Naive thymus-derived CD8-positive, alpha-beta T cell (primary cell): ENCODE measurements around the gene TMEM184B. TPM values are rescaled to one million over a fixed set of nuclear protein-coding genes. Genes with fewer than 3 reads are reported as not detected.
"Not testable (repeated sequence)": the region's sequence is repeated elsewhere in the genome, so short reads cannot be mapped to it uniquely, and the experiment has no call there.

Experiments used
- ATAC-seq, 2 donors: fragments of 150-1000 bp; cut with Tn5 transposase in 1 of 2; sonication (Bioruptor Pico), chemical (Tn5 transposase) in 1 of 2; 1 replicate in 1 of 2; 2 replicates in 1 of 2; pipeline ENCODE4 v1.10.0; 2021; ENCODE audit warnings: mild to moderate bottlenecking in 2 of 2, moderate library complexity in 2 of 2
- POLR2A ChIA-PET: fragments of 350-600 bp; sonication (Branson Sonifier 250); formaldehyde crosslinking; loops from one replicate; lab custom pipeline; 2021; ENCODE audit warnings: antibody characterized with exemption; lab: Charles Lee
- DNase-seq, 10 donors: peaks; one replicate each; pipeline versions ENCODE4 v3.0.0 to v3.0.0-alpha.2; 2020 to 2022
- H3K27ac Mint-ChIP-seq, 10 donors: one replicate each; pipeline ENCODE4 v1.8.0; 2020 to 2022; ENCODE audit warnings: mild to moderate bottlenecking in 10 of 10, mixed read lengths in 10 of 10, moderate library complexity in 4 of 10, inconsistent platforms in 1 of 10
- H3K27me3 Mint-ChIP-seq, 5 donors: one replicate each; pipeline ENCODE4 v1.8.0; 2021 to 2022; ENCODE audit warnings: mixed read lengths in 5 of 5
- H3K36me3 Mint-ChIP-seq, 3 donors: one replicate each; pipeline ENCODE4 v1.8.0; 2020 to 2022; ENCODE audit warnings: mixed read lengths in 3 of 3, mild to moderate bottlenecking in 2 of 3, inconsistent platforms in 1 of 3
- H3K4me1 Mint-ChIP-seq, 4 donors: one replicate each; pipeline ENCODE4 v1.8.0; 2021 to 2022; ENCODE audit warnings: mixed read lengths in 4 of 4
- H3K4me3 Mint-ChIP-seq, 10 donors: one replicate each; pipeline ENCODE4 v1.8.0; 2020 to 2022; ENCODE audit warnings: mild to moderate bottlenecking in 10 of 10, mixed read lengths in 10 of 10, moderate library complexity in 6 of 10, inconsistent platforms in 1 of 10
- H3K9me3 Mint-ChIP-seq, 9 donors: one replicate each; pipeline ENCODE4 v1.8.0; 2020 to 2022; ENCODE audit warnings: mixed read lengths in 9 of 9, mild to moderate bottlenecking in 3 of 9, inconsistent platforms in 1 of 9, moderate library complexity in 1 of 9
- polyA plus RNA-seq, 3 donors: library from polyadenylated mRNA; unstranded; fragments of 300-500 nt; fragmentation: Illumina TruSeq; gene quantifications; one replicate each; pipeline ENCODE4 v1.2.3, GENCODE V29; 2021
- total RNA-seq, 8 experiments: library from RNA in 2 of 8; stranded (reverse) in 2 of 8; gene quantifications; one replicate each; pipeline ENCODE4 v1.2.3 and lab custom pipeline; 2021 to 2026

The TMEM184B gene
- total and polyA plus RNA-seq, 5 experiments from 2014 or later = 5.1 to 26.8 (median 13.0) TPM

DNA sequence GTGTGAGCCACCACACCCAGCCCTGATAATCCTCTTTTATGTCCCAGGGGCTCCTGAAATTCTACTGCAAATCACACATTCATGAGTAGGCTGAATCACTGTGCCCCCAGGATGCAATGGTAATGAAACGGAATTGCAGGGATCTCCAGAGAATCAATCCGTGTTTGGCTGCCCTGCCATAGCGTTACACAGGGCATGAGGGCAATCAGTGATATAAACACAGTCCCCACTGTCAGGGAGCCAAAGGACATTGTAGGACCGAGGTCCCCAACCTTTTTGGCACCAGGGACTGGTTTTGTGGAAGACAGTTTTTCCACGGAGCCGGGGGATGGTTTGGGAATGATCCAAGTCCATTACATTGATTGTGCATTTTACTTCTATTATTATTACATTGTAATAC, 82.2 kb downstream of the TMEM184B start:
- Mint-ChIP-seq H3K4me3 (no peak overlapping the region), H3K36me3 (no peaks in the 10 kb centered on the region), H3K27me3 (peaks cover 0 to 6% (median 0%) of the 10 kb centered on the region in 5 donors), H3K27ac (no peak overlapping the region), H3K9me3 (no peaks in the 10 kb centered on the region), H3K4me1 (peaks cover 6 to 10% (median 10%) of the 10 kb centered on the region in 4 donors)
- DNase-seq (no peak), ATAC-seq (no peak)
- POLR2A ChIA-PET = interaction anchor here (1.2 kb wide), 1 partner anchor 10 kb away, joined by 3 read pairs; no protein-coding TSS in a partner anchor

DNA sequence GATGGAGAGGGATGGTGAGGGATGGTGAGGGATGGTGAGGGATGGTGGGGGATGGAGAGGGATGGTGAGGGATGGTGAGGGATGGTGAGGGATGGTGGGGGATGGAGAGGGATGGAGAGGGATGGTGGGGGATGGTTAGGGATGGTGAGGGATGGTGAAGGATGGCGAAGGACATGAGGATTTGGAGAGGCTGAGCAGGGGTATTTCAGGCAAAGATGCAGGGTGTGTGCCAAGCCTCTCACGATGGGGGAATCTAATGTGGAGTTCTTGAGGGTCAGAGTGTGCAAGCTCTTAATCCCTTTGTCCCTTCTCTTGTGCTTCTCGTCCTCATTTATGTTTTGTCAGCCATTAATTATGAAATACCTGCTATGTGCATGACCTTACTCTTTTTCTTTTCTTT, 83.7 kb downstream of the TMEM184B start:
- Mint-ChIP-seq H3K27me3 (peaks cover 0 to 6% (median 0%) of the 10 kb centered on the region in 5 donors), H3K36me3 (no peaks in the 10 kb centered on the region), H3K4me1 (peaks cover under 1 to 7% (median 5%) of the 10 kb centered on the region in 4 donors), H3K9me3 (no peaks in the 10 kb centered on the region), H3K27ac (no peak overlapping the region), H3K4me3 (no peak overlapping the region)
- ATAC-seq (no peak), DNase-seq (no peak)
- POLR2A ChIA-PET = no interaction called here

DNA sequence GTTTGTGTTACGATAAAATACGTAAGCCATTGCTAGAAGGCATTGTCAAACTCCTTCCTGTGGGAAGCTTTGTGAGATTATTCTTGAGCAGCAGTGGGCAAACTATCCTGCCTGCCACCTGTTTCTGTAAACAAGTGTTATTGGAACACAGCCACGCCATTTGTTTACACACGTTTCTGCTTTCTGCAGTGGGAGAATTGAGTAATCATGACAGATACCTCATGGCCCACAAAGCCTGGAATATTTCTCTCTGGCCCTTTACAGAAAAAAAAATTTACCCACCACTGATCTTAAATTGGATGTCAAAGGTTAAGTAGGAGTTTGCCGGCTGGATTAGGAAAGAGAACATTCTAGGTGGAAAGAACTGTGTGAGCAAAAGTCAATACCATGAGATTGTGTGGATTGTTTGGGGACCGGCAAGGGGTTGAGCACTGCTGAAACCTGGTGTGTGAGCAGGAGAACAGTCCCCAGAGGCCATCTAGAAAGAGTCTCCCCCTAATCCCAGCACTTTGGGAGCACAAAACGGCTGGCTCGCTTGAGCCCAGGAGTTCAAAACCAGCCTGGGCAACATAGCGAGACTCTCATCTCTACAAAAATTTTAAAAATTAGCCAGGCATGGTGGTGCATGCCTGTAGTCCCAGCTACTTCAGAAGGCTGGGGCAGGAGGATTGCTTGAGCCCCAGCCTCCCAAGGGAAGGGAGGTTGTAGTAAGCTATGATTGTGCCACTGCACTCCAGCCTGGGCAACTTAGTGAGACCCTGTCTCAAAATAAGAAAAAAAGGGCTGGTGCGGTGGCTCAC, 85.2 kb downstream of the TMEM184B start:
- no peaks in the 10 kb centered on the region for H3K9me3 Mint-ChIP-seq

DNA sequence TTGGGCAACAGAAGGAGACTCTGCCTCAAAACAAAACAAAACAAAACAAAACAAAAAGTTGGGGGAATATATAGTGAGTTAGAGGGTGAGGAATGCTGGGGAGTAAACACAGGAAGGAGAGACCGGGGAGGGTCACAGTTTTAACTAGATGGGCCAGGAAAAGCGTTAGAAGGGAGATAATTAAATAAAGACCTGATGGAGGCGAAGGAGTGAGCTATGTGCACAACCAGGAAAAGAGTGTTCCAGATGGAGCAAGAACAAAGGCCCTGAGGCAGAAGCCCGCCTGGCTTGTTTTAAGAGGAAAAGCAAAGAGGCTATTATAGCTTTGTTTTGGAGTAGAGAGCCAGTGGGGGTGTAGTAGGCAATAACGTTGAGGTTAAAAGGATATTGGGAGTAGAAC, 86.4 kb downstream of the TMEM184B start:
- no peak for ATAC-seq
- DNase-seq = no peak
- Mint-ChIP-seq H3K9me3 (no peaks in the 10 kb centered on the region), H3K4me1 (peaks cover 5 to 11% (median 9%) of the 10 kb centered on the region in 4 donors), H3K27me3 (no peaks in the 10 kb centered on the region), H3K27ac (peak overlapping the region in 1 of 10 donors; percentile 18), H3K4me3 (no peak overlapping the region), H3K36me3 (no peaks in the 10 kb centered on the region)
- POLR2A ChIA-PET = interaction anchor here (0.5 to 1.3 kb wide), 4 partner anchors 15 to 49 kb away, joined by 3 to 4 read pairs (median 3); no protein-coding TSS in a partner anchor

More for the DNA sequence above, 85.2 kb downstream of the TMEM184B start:
- POLR2A ChIA-PET = interaction anchor here (1.2 kb wide), 1 partner anchor 14 kb away, joined by 3 read pairs; no protein-coding TSS in a partner anchor
- peaks cover 0 to 7% (median 3%) of the 10 kb centered on the region in 4 donors for H3K4me1 Mint-ChIP-seq
- ATAC-seq (no peak), DNase-seq (no peak)
- H3K4me3 Mint-ChIP-seq = no peak overlapping the region
- H3K27ac Mint-ChIP-seq = no peak overlapping the region
- H3K36me3 Mint-ChIP-seq = no peaks in the 10 kb centered on the region
- H3K27me3 Mint-ChIP-seq = peaks cover 0 to 6% (median 0%) of the 10 kb centered on the region in 5 donors

DNA sequence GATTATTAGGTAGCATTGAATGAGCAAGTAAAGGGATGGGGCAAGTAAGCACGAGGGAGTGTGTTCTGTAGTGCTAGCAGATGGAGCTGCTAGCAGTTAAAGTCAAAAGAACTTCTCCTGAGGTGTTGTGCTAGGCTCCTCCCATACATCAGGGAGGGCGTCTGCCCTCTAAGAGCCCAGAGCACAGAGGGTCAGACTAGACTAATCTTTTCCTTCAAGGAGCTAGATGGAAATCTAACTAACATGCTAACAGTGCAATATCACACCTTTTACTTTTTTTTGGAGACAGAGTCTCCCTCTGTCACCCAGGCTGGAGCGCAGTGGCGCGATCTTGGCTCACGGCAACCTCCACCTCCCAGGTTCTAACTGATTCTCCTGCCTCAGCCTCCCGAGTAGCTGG, 88.0 kb downstream of the TMEM184B start:
- H3K27ac Mint-ChIP-seq = no peak overlapping the region
- H3K9me3 Mint-ChIP-seq = no peaks in the 10 kb centered on the region
- H3K4me1 Mint-ChIP-seq = peaks cover 20 to 28% (median 25%) of the 10 kb centered on the region in 4 donors
- peaks cover 0 to 2% (median 0%) of the 10 kb centered on the region in 3 donors for H3K36me3 Mint-ChIP-seq
- DNase-seq = peak in 1 of 10 donors; percentile 11
- POLR2A ChIA-PET = no interaction called here
- H3K4me3 Mint-ChIP-seq = no peak overlapping the region
- ATAC-seq = no peak
- H3K27me3 Mint-ChIP-seq = no peaks in the 10 kb centered on the region

DNA sequence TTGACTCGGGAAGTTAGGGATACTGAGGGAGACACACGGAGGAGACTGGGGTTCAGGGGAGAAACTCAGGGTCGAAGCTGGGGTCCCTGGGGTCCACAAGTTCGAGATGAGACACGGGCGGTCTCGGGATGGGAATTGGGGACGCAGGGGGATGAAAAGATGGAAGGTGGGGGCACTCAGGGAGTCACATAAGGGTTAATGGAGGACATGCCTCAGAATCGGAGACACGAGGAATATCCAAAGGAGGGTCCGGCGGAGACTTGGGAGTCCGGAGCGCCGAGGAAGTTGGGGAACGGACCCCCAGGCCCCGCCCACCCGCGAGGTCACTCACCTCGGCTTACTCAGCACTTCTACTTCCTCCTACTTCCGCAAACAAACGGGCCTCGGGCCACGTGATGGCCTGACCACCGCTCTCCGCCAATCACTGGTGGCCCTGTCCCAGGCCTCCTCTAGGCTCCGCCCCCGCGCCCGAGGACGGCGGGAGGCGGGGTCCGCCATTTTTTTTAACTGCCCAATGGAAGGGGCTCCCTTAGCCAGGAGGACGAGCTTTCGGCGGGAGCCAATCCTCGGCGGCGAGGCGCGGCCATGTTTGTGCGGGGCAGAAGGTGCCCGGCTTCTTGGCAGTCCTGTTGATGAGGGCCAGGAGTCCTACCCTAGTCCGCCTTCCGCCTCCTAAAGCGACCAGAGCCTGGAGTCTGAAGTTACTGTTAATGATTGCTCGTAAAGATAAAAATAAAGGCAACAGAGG, 91.2 kb downstream of the TMEM184B start, which contains the start of gene PLA2G6:
PLA2G6 (minus strand) TSS at position 378 of the 748 bp plus-strand sequence. CDS start 12,404 bp downstream, outside the sequence.
- POLR2A ChIA-PET = interaction anchor here (0.6 to 2.6 kb wide), 12 partner anchors 11 to 1161 kb away, joined by 3 to 24 read pairs (median 4); partner anchors contain the start of genes C22orf23, MAFF and POLR2F
- peak; percentile 88 to 94 for ATAC-seq
- peak; percentile 86 to 97 (median 92) for DNase-seq
- Mint-ChIP-seq H3K36me3 (peaks cover 0 to 8% (median 0%) of the 10 kb centered on the region in 3 donors), H3K9me3 (no peaks in the 10 kb centered on the region), H3K4me1 (peaks cover 26 to 50% (median 41%) of the 10 kb centered on the region in 4 donors), H3K27me3 (no peaks in the 10 kb centered on the region), H3K4me3 (peak within 1 kb of the TSS; percentile 85 to 98 (median 94)), H3K27ac (peak within 1 kb of the TSS; percentile 86 to 97 (median 92))

DNA sequence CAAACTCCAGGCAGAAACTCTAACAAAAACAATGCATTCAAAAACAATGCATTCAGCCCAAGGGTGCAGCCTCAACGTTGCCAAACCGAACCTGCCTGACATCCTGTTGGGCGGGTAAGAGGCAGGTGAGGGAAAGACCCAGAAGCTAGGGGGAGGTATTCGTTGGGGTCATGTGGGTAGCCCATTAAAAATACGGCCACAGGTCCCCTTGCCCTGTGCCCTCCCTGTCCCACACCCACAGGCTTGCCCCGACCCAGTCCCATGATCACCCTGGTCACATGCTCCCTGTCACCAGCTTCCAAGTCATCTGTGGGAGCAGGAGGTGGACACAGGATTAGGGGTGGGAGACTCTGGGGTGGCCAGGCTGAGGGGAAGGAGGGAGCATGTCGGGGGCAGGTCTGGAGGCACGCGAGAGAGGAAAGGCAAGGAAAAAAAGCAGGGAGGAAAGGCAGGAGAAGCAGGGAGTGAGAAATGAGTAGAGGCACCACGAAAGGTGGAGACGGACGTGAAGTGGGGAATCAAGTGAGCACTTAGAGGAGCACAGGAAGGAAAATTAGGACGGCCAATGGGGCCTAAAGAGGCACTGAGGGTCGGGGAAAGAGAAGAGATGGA, 91.9 kb downstream of the TMEM184B start:
- H3K27me3 Mint-ChIP-seq = no peaks in the 10 kb centered on the region
- no peaks in the 10 kb centered on the region for H3K9me3 Mint-ChIP-seq
- ATAC-seq (peak; percentile 31 to 65), DNase-seq (peak in 8 of 10 donors; percentile 14 to 71 (median 46))
- peak overlapping the region; percentile 85 to 98 (median 94) for H3K4me3 Mint-ChIP-seq
- POLR2A ChIA-PET = interaction anchor here (0.6 to 2.6 kb wide), 6 partner anchors 14 to 1162 kb away, joined by 3 to 24 read pairs (median 4); partner anchors contain the start of gene MAFF
- peak overlapping the region; percentile 86 to 97 (median 92) for H3K27ac Mint-ChIP-seq
- peaks cover 0 to 8% (median 0%) of the 10 kb centered on the region in 3 donors for H3K36me3 Mint-ChIP-seq
- peaks cover 26 to 57% (median 45%) of the 10 kb centered on the region in 4 donors for H3K4me1 Mint-ChIP-seq

DNA sequence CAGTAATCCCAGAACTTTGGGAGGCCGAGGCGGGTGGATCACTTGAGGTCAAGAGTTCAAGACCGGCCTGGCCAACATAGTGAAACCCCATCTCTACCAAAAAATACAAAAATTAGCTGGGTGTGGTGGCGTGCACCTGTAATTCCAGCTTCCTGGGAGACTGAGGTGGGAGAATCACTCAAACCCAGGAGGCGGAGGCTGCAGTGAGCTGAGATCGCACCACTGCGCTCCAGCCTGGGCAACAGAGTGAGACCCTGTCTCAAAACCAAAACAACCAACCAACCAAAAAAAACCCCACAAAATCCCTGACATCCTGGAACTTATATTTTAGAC, 94.2 kb downstream of the TMEM184B start:
- peak overlapping the region in 4 of 10 donors; percentile 67 to 82 (median 70) for H3K27ac Mint-ChIP-seq
- ATAC-seq = not testable (repeated sequence)
- POLR2A ChIA-PET = interaction anchor here (1.1 kb wide), 1 partner anchor 25 kb away, joined by 4 read pairs; no protein-coding TSS in a partner anchor

DNA sequence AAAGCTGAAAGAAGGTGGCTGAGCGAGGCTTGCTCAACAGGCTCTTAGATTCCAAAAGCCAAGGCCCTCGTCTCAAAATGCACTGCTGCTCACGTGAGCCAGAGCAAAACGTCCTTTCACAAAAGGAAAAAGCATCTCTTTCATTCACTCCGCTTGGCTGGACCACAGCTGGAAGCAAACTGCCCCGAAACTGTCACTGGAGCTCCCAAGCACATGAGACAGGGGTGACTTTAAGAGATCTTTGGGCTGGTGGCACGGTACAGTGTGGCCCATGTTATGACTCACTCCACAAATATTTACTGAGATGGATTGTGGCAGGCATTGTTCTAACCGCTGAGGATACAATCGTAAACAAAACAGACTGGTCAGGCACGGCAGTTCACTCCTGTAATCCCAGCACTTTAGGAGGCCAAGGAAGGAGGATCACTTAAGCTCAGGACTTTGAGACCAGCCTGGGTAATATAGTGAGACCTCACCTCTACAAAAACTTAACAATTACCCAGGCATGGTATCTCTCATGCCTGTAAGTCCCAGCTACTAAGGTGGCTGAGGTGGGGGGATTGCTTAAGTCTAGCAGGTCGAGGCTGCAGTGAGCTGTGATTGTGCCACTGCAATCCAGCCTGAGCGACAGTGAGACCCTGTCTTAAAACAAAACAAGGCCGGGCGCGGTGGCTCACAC, 94.7 kb downstream of the TMEM184B start:
- no peaks in the 10 kb centered on the region for H3K27me3 Mint-ChIP-seq
- peak overlapping the region in 4 of 10 donors; percentile 20 to 76 (median 61) for H3K27ac Mint-ChIP-seq
- ATAC-seq (no peak), DNase-seq (peak in 1 of 10 donors; percentile 14)
- H3K4me3 Mint-ChIP-seq = peak overlapping the region in 2 of 10 donors; percentile 10 to 15
- POLR2A ChIA-PET = interaction anchor here (0.6 kb wide), 1 partner anchor 260 kb away, joined by 5 read pairs; no protein-coding TSS in a partner anchor
- H3K4me1 Mint-ChIP-seq = peaks cover 38 to 74% (median 59%) of the 10 kb centered on the region in 4 donors
- peaks cover 0 to 8% (median 0%) of the 10 kb centered on the region in 3 donors for H3K36me3 Mint-ChIP-seq
- H3K9me3 Mint-ChIP-seq = no peaks in the 10 kb centered on the region

More for the DNA sequence above, 94.2 kb downstream of the TMEM184B start:
- not testable (repeated sequence) for H3K36me3 Mint-ChIP-seq, H3K4me3 Mint-ChIP-seq, H3K9me3 Mint-ChIP-seq, H3K27me3 Mint-ChIP-seq
- peak in 1 of 10 donors; percentile 3 for DNase-seq
- peaks cover 35 to 69% (median 56%) of the 10 kb centered on the region in 4 donors for H3K4me1 Mint-ChIP-seq

DNA sequence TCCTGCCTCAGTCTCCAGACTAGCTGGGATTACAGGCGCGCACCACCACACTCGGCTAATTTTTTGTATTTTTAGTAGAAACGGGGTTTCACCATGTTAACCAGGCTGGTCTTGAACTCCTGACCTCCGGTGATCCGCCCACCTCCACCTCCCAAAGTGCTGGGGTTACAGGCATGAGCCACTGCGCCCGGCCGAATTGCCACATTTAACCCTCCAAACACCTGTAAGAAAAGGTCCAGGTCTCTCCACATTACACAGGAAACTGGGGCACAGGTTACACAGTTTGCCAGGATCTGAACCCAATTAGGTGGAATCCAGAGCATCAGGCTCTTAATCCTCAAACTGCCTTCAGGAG, 95.3 kb downstream of the TMEM184B start:
- H3K4me3 Mint-ChIP-seq = peak overlapping the region in 1 of 10 donors; percentile 15
- DNase-seq = peak in 1 of 10 donors; percentile 36
- not testable (repeated sequence) for H3K27me3 Mint-ChIP-seq, H3K36me3 Mint-ChIP-seq, ATAC-seq, H3K9me3 Mint-ChIP-seq
- POLR2A ChIA-PET = interaction anchor here (0.6 kb wide), 1 partner anchor 260 kb away, joined by 5 read pairs; no protein-coding TSS in a partner anchor
- peak overlapping the region in 6 of 10 donors; percentile 19 to 89 (median 64) for H3K27ac Mint-ChIP-seq
- peaks cover 41 to 75% (median 63%) of the 10 kb centered on the region in 4 donors for H3K4me1 Mint-ChIP-seq

DNA sequence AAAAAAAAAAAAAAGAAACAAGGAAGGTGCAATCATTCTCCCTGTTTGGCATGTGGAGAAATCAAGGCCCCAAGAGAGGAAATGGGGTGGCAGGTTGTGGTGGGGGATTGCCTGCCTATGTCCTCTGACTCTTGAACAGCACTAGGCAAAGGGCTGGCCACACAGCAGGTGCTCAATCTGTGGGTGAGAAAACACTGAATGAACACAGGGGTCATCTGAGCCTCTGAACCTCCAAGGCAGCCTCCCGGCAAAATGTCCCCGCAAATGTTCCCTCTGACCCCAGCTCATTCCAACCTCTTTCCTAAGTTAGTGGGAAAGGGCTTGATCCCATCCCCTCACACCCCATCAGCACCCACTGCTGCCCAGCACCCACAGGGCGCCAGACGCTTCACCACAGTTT, 95.8 kb downstream of the TMEM184B start:
- H3K36me3 Mint-ChIP-seq = peaks cover 0 to 8% (median 0%) of the 10 kb centered on the region in 3 donors
- H3K27ac Mint-ChIP-seq = peak overlapping the region in 9 of 10 donors; percentile 50 to 89 (median 75)
- peaks cover 43 to 79% (median 66%) of the 10 kb centered on the region in 4 donors for H3K4me1 Mint-ChIP-seq
- peak in 2 of 10 donors; percentile 9 to 18 for DNase-seq
- no peaks in the 10 kb centered on the region for H3K9me3 Mint-ChIP-seq
- POLR2A ChIA-PET = interaction anchor here (0.6 to 1.3 kb wide), 2 partner anchors 12 to 261 kb away, joined by 4 to 5 read pairs; no protein-coding TSS in a partner anchor
- no peak for ATAC-seq
- H3K27me3 Mint-ChIP-seq = no peaks in the 10 kb centered on the region
- peak overlapping the region in 5 of 10 donors; percentile 24 to 57 (median 39) for H3K4me3 Mint-ChIP-seq
